ENCODE data around the gene SNAPIN.
A peak's percentile ranks its signal among the peaks of the same experiment; 100 is the strongest.

SNAPIN gene

GRCh38 chr1:153685544-153686340 lies 27.2 kb downstream of the SNAPIN start:
- ATAC-seq (ENCODE audit: low read depth), result no peak
- Mint-ChIP-seq H3K9me3 (no peaks in the 10 kb centered on the region), H3K4me1 (peaks cover 10% of the 10 kb centered on the region), H3K27me3 (peaks cover 22% of the 10 kb centered on the region), H3K4me3 (no peak overlapping the region), H3K36me3 (no peaks in the 10 kb centered on the region), H3K27ac (no peak overlapping the region)
- DNase-seq (ENCODE audit: low spot score in 2 of 2), result no peak

GRCh38 chr1:153687346-153688125 lies 29.0 kb downstream of the SNAPIN start:
- H3K27me3 Mint-ChIP-seq, result peaks cover 18% of the 10 kb centered on the region
- ATAC-seq (ENCODE audit: low read depth) (no peak), DNase-seq (ENCODE audit: low spot score in 2 of 2) (no peak)
- H3K36me3 Mint-ChIP-seq, result no peaks in the 10 kb centered on the region
- H3K27ac Mint-ChIP-seq, result no peak overlapping the region
- H3K4me1 Mint-ChIP-seq, result peaks cover 10% of the 10 kb centered on the region
- H3K4me3 Mint-ChIP-seq, result no peak overlapping the region
- no peaks in the 10 kb centered on the region for H3K9me3 Mint-ChIP-seq

- DNase-seq (ENCODE audit: low spot score in 2 of 2), result no peak
- peaks cover 18% of the 10 kb centered on the region for H3K27me3 Mint-ChIP-seq
- no peaks in the 10 kb centered on the region for H3K36me3 Mint-ChIP-seq
- ATAC-seq (ENCODE audit: low read depth), result no peak
- peaks cover 10% of the 10 kb centered on the region for H3K4me1 Mint-ChIP-seq
- H3K9me3 Mint-ChIP-seq, result no peaks in the 10 kb centered on the region
- no peak overlapping the region for H3K27ac Mint-ChIP-seq
- H3K4me3 Mint-ChIP-seq, result no peak overlapping the region
Observed at GRCh38 chr1:153688276-153688675, 29.8 kb downstream of the SNAPIN start.

GRCh38 chr1:153688736-153689328 lies 30.3 kb downstream of the SNAPIN start:
- Mint-ChIP-seq H3K4me1 (peaks cover 10% of the 10 kb centered on the region), H3K27me3 (peaks cover 16% of the 10 kb centered on the region), H3K9me3 (no peaks in the 10 kb centered on the region), H3K36me3 (no peaks in the 10 kb centered on the region), H3K27ac (no peak overlapping the region), H3K4me3 (no peak overlapping the region)
- DNase-seq (ENCODE audit: low spot score in 2 of 2) (no peak), ATAC-seq (ENCODE audit: low read depth) (peak; percentile 35)

GRCh38 chr1:153693466-153693865 lies 35.0 kb downstream of the SNAPIN start:
- Mint-ChIP-seq H3K4me3 (no peak overlapping the region), H3K36me3 (no peaks in the 10 kb centered on the region), H3K27ac (no peak overlapping the region), H3K4me1 (peaks cover 6% of the 10 kb centered on the region), H3K9me3 (no peaks in the 10 kb centered on the region), H3K27me3 (peaks cover 9% of the 10 kb centered on the region)
- no peak for ATAC-seq (ENCODE audit: low read depth)
- DNase-seq (ENCODE audit: low spot score in 2 of 2), result no peak

GRCh38 chr1:153696741-153697140 lies 38.2 kb downstream of the SNAPIN start:
- H3K4me3 Mint-ChIP-seq, result no peak overlapping the region
- no peak for DNase-seq (ENCODE audit: low spot score in 2 of 2)

GRCh38 chr1:153697191-153698019 lies 38.9 kb downstream of the SNAPIN start:
- ATAC-seq (ENCODE audit: low read depth) (no peak), DNase-seq (ENCODE audit: low spot score in 2 of 2) (no peak)
- no peaks in the 10 kb centered on the region for H3K36me3 Mint-ChIP-seq
- peak overlapping the region; percentile 30 for H3K4me3 Mint-ChIP-seq
- no peaks in the 10 kb centered on the region for H3K4me1 Mint-ChIP-seq
- H3K27me3 Mint-ChIP-seq, result peaks cover 5% of the 10 kb centered on the region
- H3K9me3 Mint-ChIP-seq, result no peaks in the 10 kb centered on the region
- H3K27ac Mint-ChIP-seq, result no peak overlapping the region

More at GRCh38 chr1:153696741-153697140, 38.2 kb downstream of the SNAPIN start:
- Mint-ChIP-seq H3K27me3 (peaks cover 5% of the 10 kb centered on the region), H3K36me3 (no peaks in the 10 kb centered on the region), H3K9me3 (no peaks in the 10 kb centered on the region), H3K4me1 (no peaks in the 10 kb centered on the region), H3K27ac (no peak overlapping the region)
- ATAC-seq (ENCODE audit: low read depth), result no peak

GRCh38 chr1:153698020-153698922 lies 39.8 kb downstream of the SNAPIN start:
- peak overlapping the region; percentile 30 for H3K4me3 Mint-ChIP-seq
- no peaks in the 10 kb centered on the region for H3K4me1 Mint-ChIP-seq
- no peak for ATAC-seq (ENCODE audit: low read depth)
- no peaks in the 10 kb centered on the region for H3K36me3 Mint-ChIP-seq
- no peak overlapping the region for H3K27ac Mint-ChIP-seq
- H3K9me3 Mint-ChIP-seq, result no peaks in the 10 kb centered on the region
- peaks cover 5% of the 10 kb centered on the region for H3K27me3 Mint-ChIP-seq
- DNase-seq (ENCODE audit: low spot score in 2 of 2), result no peak

GRCh38 chr1:153698923-153699714 lies 40.6 kb downstream of the SNAPIN start:
- no peaks in the 10 kb centered on the region for H3K9me3 Mint-ChIP-seq
- no peaks in the 10 kb centered on the region for H3K36me3 Mint-ChIP-seq
- no peak overlapping the region for H3K4me3 Mint-ChIP-seq
- DNase-seq (ENCODE audit: low spot score in 2 of 2) (no peak), ATAC-seq (ENCODE audit: low read depth) (no peak)
- H3K27ac Mint-ChIP-seq, result no peak overlapping the region
- H3K27me3 Mint-ChIP-seq, result peaks cover 3% of the 10 kb centered on the region
- no peaks in the 10 kb centered on the region for H3K4me1 Mint-ChIP-seq

- H3K27ac Mint-ChIP-seq, result no peak overlapping the region
- ATAC-seq (ENCODE audit: low read depth), result no peak
Observed at GRCh38 chr1:153699768-153700167, 41.3 kb downstream of the SNAPIN start.

GRCh38 chr1:153705484-153705883 lies 47.0 kb downstream of the SNAPIN start:
- no peak for DNase-seq (ENCODE audit: low spot score in 2 of 2)

More at GRCh38 chr1:153699768-153700167, 41.3 kb downstream of the SNAPIN start:
- Mint-ChIP-seq H3K36me3 (no peaks in the 10 kb centered on the region), H3K27me3 (peaks cover 3% of the 10 kb centered on the region), H3K4me1 (no peaks in the 10 kb centered on the region), H3K9me3 (no peaks in the 10 kb centered on the region), H3K4me3 (no peak overlapping the region)
- DNase-seq (ENCODE audit: low spot score in 2 of 2), result no peak

GRCh38 chr1:153711026-153711425 lies 52.5 kb downstream of the SNAPIN start:
- Mint-ChIP-seq H3K4me3 (no peak overlapping the region), H3K27me3 (peaks cover 10% of the 10 kb centered on the region), H3K27ac (no peak overlapping the region), H3K4me1 (peaks cover 3% of the 10 kb centered on the region), H3K36me3 (no peaks in the 10 kb centered on the region), H3K9me3 (no peaks in the 10 kb centered on the region)
- ATAC-seq (ENCODE audit: low read depth) (no peak), DNase-seq (ENCODE audit: low spot score in 2 of 2) (no peak)

More at GRCh38 chr1:153705484-153705883, 47.0 kb downstream of the SNAPIN start:
- Mint-ChIP-seq H3K27ac (no peak overlapping the region), H3K36me3 (no peaks in the 10 kb centered on the region), H3K9me3 (no peaks in the 10 kb centered on the region), H3K27me3 (peaks cover 1% of the 10 kb centered on the region), H3K4me3 (no peak overlapping the region), H3K4me1 (peaks cover 3% of the 10 kb centered on the region)
- no peak for ATAC-seq (ENCODE audit: low read depth)
